Kidney epithelial cell (primary cell): ENCODE measurements around the gene FAM53B. TPM values are rescaled to one million over a fixed set of nuclear protein-coding genes. Genes with fewer than 3 reads are reported as not detected.

Experiments used
- DNase-seq: peaks from one replicate; pipeline ENCODE4 v3.0.0-alpha.2; 2010; ENCODE audit warnings: low read depth
- H3K27me3 ChIP-seq: 2 replicates; pipeline ENCODE4 v1.6.0; 2011; ENCODE audit warnings: low read length; ENCODE audit not compliant: control insufficient read depth, insufficient read depth
- H3K36me3 ChIP-seq: 2 replicates; pipeline ENCODE4 v1.5.1; 2011; ENCODE audit warnings: low read length; ENCODE audit not compliant: control insufficient read depth, insufficient read depth
- H3K4me3 ChIP-seq: 2 replicates; pipeline ENCODE4 v1.5.1; 2011; ENCODE audit warnings: low read depth, mild to moderate bottlenecking, control low read depth, low read length
- CTCF ChIP-seq: IDR thresholded peaks from 2 replicates; pipeline ENCODE4 v1.5.1; 2011; ENCODE audit warnings: mild to moderate bottlenecking, moderate library complexity, low read length, control low read depth, inconsistent platforms; ENCODE audit not compliant: insufficient read depth, poor library complexity, severe bottlenecking
- total RNA-seq: library from RNA; depleted of rRNA; stranded (reverse); fragments of >200 nt; gene quantifications from 2 replicates; pipeline ENCODE4 v1.2.3, GENCODE V29; 2015

The FAM53B gene
- total RNA-seq, 1 donor from 2014 or later = 16.1 TPM

GRCh38 chr10:124598196-124598595 lies 146.0 kb downstream of the FAM53B start:
- H3K36me3 ChIP-seq = no peaks in the 10 kb centered on the region
- TF ChIP-seq CTCF = no peak
- peaks cover 17% of the 10 kb centered on the region for H3K27me3 ChIP-seq
- H3K4me3 ChIP-seq = no peak overlapping the region
- no peak for DNase-seq

- TF ChIP-seq CTCF = no peak
- DNase-seq = no peak
These were observed 146.4 kb downstream of the FAM53B start for GRCh38 chr10:124597846-124598165.

GRCh38 chr10:124596962-124597845 lies 147.0 kb downstream of the FAM53B start:
- peaks cover 15% of the 10 kb centered on the region for H3K27me3 ChIP-seq
- H3K36me3 ChIP-seq = no peaks in the 10 kb centered on the region
- no peak for TF ChIP-seq CTCF
- no peak overlapping the region for H3K4me3 ChIP-seq
- DNase-seq = no peak

More at GRCh38 chr10:124597846-124598165, 146.4 kb downstream of the FAM53B start:
- peaks cover 17% of the 10 kb centered on the region for H3K27me3 ChIP-seq
- H3K4me3 ChIP-seq = no peak overlapping the region
- H3K36me3 ChIP-seq = no peaks in the 10 kb centered on the region

- DNase-seq = no peak
These were observed 147.9 kb downstream of the FAM53B start for GRCh38 chr10:124596116-124596785.

GRCh38 chr10:124595143-124595883 lies 148.9 kb downstream of the FAM53B start:
- no peak for DNase-seq
- peaks cover 3% of the 10 kb centered on the region for H3K27me3 ChIP-seq
- no peak for TF ChIP-seq CTCF
- H3K36me3 ChIP-seq = no peaks in the 10 kb centered on the region
- no peak overlapping the region for H3K4me3 ChIP-seq

More at GRCh38 chr10:124596116-124596785, 147.9 kb downstream of the FAM53B start:
- no peaks in the 10 kb centered on the region for H3K36me3 ChIP-seq
- H3K27me3 ChIP-seq = peaks cover 8% of the 10 kb centered on the region
- no peak for TF ChIP-seq CTCF
- no peak overlapping the region for H3K4me3 ChIP-seq
